MM.1S (cell line): ENCODE data around the gene MAP2K4.

Source experiments
- DNase-seq: peaks from one replicate; pipeline ENCODE4 v3.0.0-alpha.2; 2015
- H2AFZ ChIP-seq: fragments of 300-600 bp; sonication (generic); 2 replicates; pipeline ENCODE4 v1.6.0; 2016; ENCODE audit warnings: antibody characterized with exemption, low read length
- H3F3A ChIP-seq: fragments of 300-600 bp; sonication (generic); 2 replicates; pipeline ENCODE4 v1.6.1; 2016; ENCODE audit warnings: mild to moderate bottlenecking, antibody characterized with exemption, low read length, moderate library complexity, mixed read lengths; ENCODE audit not compliant: insufficient read depth
- H3K27ac ChIP-seq: fragments of 300-600 bp; sonication (generic); 2 replicates; pipeline ENCODE4 v1.5.1; 2016; ENCODE audit warnings: mild to moderate bottlenecking, low read length
- H3K27me3 ChIP-seq: fragments of 300-600 bp; sonication (generic); replicated peaks from 2 replicates; pipeline ENCODE4 v1.6.0; 2016; ENCODE audit warnings: low read length; ENCODE audit not compliant: insufficient read depth
- H3K36me3 ChIP-seq: fragments of 300-600 bp; sonication (generic); replicated peaks from 2 replicates; pipeline ENCODE4 v1.6.1; 2016; ENCODE audit warnings: mild to moderate bottlenecking, low read length, mixed read lengths; ENCODE audit not compliant: insufficient read depth
- H3K4me1 ChIP-seq: fragments of 300-600 bp; sonication (generic); 2 replicates; pipeline ENCODE4 v1.6.1; 2016; ENCODE audit warnings: low read length, mixed read lengths
- H3K4me2 ChIP-seq: fragments of 300-600 bp; sonication (generic); 2 replicates; pipeline ENCODE4 v1.6.0; 2016; ENCODE audit warnings: low read depth, low read length
- H3K4me3 ChIP-seq: fragments of 300-600 bp; sonication (generic); 2 replicates; pipeline ENCODE4 v1.5.1; 2016; ENCODE audit warnings: low read length, mixed read lengths
- H3K79me2 ChIP-seq: fragments of 300-600 bp; sonication (generic); 2 replicates; pipeline ENCODE4 v1.6.1; 2016; ENCODE audit warnings: mixed run types, low read length, mixed read lengths
- H3K9ac ChIP-seq: fragments of 300-600 bp; sonication (generic); 2 replicates; pipeline ENCODE4 v1.6.1; 2016; ENCODE audit warnings: low read length, mixed read lengths
- H3K9me2 ChIP-seq: fragments of 300-600 bp; sonication (generic); replicated peaks from 2 replicates; pipeline ENCODE4 v1.6.1; 2016; ENCODE audit warnings: mild to moderate bottlenecking, low read length, mixed read lengths; ENCODE audit not compliant: insufficient read depth
- H3K9me3 ChIP-seq: fragments of 300-600 bp; sonication (generic); replicated peaks from 2 replicates; pipeline ENCODE4 v1.6.1; 2016; ENCODE audit warnings: mild to moderate bottlenecking, low read length, mixed read lengths; ENCODE audit not compliant: insufficient read depth
- H4K20me1 ChIP-seq: fragments of 300-600 bp; sonication (generic); 2 replicates; pipeline ENCODE4 v1.6.1; 2016; ENCODE audit warnings: mild to moderate bottlenecking, low read length, moderate library complexity, mixed read lengths; ENCODE audit not compliant: insufficient read depth
- CTCF ChIP-seq: fragments of 300-600 bp; sonication (generic); IDR thresholded peaks from 2 replicates; pipeline ENCODE4 v1.5.1; 2016; ENCODE audit warnings: antibody characterized with exemption, low read length, mixed read lengths
- EZH2 ChIP-seq: fragments of 300-600 bp; sonication (generic); optimal IDR thresholded peaks from 2 replicates; pipeline ENCODE3; 2017; ENCODE audit warnings: low read depth, mild to moderate bottlenecking, antibody characterized with exemption, low read length, mixed read lengths
- EZH2phosphoT487 ChIP-seq: fragments of 300-600 bp; sonication (generic); IDR thresholded peaks from 2 replicates; pipeline ENCODE4 v1.6.1; 2018; ENCODE audit warnings: antibody characterized with exemption, low read length

MAP2K4 gene

GRCh38 chr17:12043702-12044101 is 23.0 kb downstream of the MAP2K4 start:
- Histone ChIP-seq H3K9ac (no peak overlapping the region), H3K9me2 (no peaks in the 10 kb centered on the region), H3K79me2 (peaks cover 66% of the 10 kb centered on the region), H3K36me3 (no peaks in the 10 kb centered on the region), H2AFZ (no peak overlapping the region), H3K9me3 (no peaks in the 10 kb centered on the region), H4K20me1 (no peaks in the 10 kb centered on the region), H3K4me2 (no peak overlapping the region), H3F3A (no peaks in the 10 kb centered on the region), H3K27me3 (no peaks in the 10 kb centered on the region), H3K4me3 (no peak overlapping the region), H3K27ac (no peak overlapping the region), H3K4me1 (no peaks in the 10 kb centered on the region)
- TF ChIP-seq EZH2 (no peak), EZH2phosphoT487 (no peak)
- no peak for DNase-seq

DNA sequence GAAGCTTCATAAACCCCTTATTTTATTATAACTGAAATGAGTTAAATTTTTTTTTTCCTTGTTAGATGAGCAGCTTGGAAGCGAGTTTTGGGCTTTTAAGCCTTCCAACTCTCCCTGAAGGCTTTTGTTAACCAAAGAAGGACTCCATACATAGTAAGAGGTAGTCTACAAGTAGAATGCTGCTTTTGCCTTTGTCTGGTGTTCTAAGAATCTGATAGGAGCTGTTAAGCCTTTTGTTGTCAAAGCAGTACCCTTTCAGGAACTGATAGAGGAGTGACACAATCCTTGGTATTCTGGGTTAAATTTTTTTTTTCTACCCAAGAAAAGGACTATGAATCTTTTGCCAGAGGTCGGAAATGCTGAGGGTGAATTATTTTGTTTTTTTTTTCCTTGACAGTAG is 26.1 kb downstream of the MAP2K4 start:
- Histone ChIP-seq H3K9me2 (no peaks in the 10 kb centered on the region), H3F3A (no peaks in the 10 kb centered on the region), H3K9me3 (no peaks in the 10 kb centered on the region), H3K4me1 (no peaks in the 10 kb centered on the region), H3K36me3 (no peaks in the 10 kb centered on the region), H4K20me1 (no peaks in the 10 kb centered on the region), H3K27me3 (no peaks in the 10 kb centered on the region), H3K4me2 (no peak overlapping the region), H2AFZ (no peak overlapping the region), H3K27ac (no peak overlapping the region), H3K79me2 (peaks cover 75% of the 10 kb centered on the region), H3K4me3 (no peak overlapping the region), H3K9ac (no peak overlapping the region)
- DNase-seq = no peak
- TF ChIP-seq EZH2phosphoT487 = no peak
- no peak for TF ChIP-seq EZH2
- TF ChIP-seq CTCF = no peak

DNA sequence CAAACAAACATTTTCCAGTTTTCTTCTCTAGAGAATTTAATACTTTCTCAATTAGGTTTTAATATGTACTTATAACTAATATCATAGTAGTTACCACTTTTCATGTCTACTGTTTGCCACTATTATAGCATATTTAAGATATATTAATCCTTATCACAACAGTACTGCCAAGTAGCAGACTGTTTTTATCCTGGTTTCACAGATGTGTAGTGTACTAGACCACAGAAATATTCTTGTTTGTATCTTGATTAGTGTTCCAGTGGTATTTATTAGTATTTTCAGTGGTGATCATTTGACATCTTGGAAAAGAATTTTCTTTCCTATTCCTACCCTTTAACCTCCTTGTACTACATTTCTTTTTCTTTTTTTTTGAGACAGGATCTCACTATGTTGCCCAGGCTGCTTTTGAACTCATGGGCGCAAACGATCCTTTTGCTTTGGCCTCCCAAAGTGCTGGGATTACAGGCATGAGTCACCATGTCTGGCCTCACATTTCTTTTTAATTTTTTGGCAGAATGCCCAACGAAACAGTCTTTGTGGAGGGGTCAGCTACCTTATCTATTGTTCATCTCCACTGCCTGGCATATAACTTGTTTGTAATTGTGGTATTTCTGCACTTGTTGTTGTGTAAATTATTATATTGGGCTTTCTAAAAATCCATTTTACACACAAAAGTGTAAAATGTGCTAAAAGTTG is 27.2 kb downstream of the MAP2K4 start:
- Histone ChIP-seq H3K9ac (no peak overlapping the region), H2AFZ (no peak overlapping the region), H3K4me3 (no peak overlapping the region), H3K4me1 (no peaks in the 10 kb centered on the region), H3F3A (no peaks in the 10 kb centered on the region), H3K9me2 (no peaks in the 10 kb centered on the region), H3K27ac (no peak overlapping the region), H3K27me3 (no peaks in the 10 kb centered on the region), H4K20me1 (no peaks in the 10 kb centered on the region), H3K36me3 (no peaks in the 10 kb centered on the region), H3K9me3 (no peaks in the 10 kb centered on the region), H3K4me2 (no peak overlapping the region), H3K79me2 (peaks cover 86% of the 10 kb centered on the region)
- no peak for DNase-seq
- TF ChIP-seq EZH2 (no peak), EZH2phosphoT487 (no peak), CTCF (no peak)

- peaks cover 96% of the 10 kb centered on the region for H3K79me2 ChIP-seq
These were observed 28.3 kb downstream of the MAP2K4 start for GRCh38 chr17:12048843-12049473.

More at GRCh38 chr17:12048843-12049473, 28.3 kb downstream of the MAP2K4 start:
- Histone ChIP-seq H3K9me3 (no peaks in the 10 kb centered on the region), H3F3A (no peaks in the 10 kb centered on the region), H3K36me3 (no peaks in the 10 kb centered on the region), H3K9me2 (no peaks in the 10 kb centered on the region), H3K4me3 (no peak overlapping the region), H3K9ac (no peak overlapping the region), H4K20me1 (no peaks in the 10 kb centered on the region), H3K27me3 (no peaks in the 10 kb centered on the region), H2AFZ (no peak overlapping the region), H3K27ac (no peak overlapping the region), H3K4me1 (no peaks in the 10 kb centered on the region), H3K4me2 (no peak overlapping the region)
- no peak for DNase-seq
- no peak for TF ChIP-seq EZH2
- TF ChIP-seq CTCF = no peak
- TF ChIP-seq EZH2phosphoT487 = no peak
